ENCODE measurements around the gene WDR12. TPM values are rescaled to one million over a fixed set of nuclear protein-coding genes. Genes with fewer than 3 reads are reported as not detected.

The WDR12 gene
- total RNA-seq, 1 experiment from 2014 or later, result 100 TPM

- DNase-seq (ENCODE audit: low read depth, low spot score) (no peak), ATAC-seq (peak; percentile 87)
- H3K36me3 ChIP-seq (ENCODE audit: control insufficient read depth, insufficient read depth, low read length), result no peaks in the 10 kb centered on the region
- in situ Hi-C loops (cut with HindIII; ENCODE audit: low pct_unique_long_range_greater_than_20kb, low sequenced_read_pairs), result no loop called here
- peak within 1 kb of the TSS; percentile 55 to 82 for H3K4me3 ChIP-seq (ENCODE audit: low read depth in 2 of 2, low read length in 2 of 2)
- intact Hi-C loops (cut with micrococcal nuclease; ENCODE audit: unreplicated experiment), result loop anchor here (10.0 kb wide), 1 partner anchor 297 kb away; no protein-coding TSS in a partner anchor
- TF ChIP-seq CTCF (IDR thresholded peaks at IDR 0.05) (no peak), TCF7L2 (IDR thresholded peaks at IDR 0.05; ENCODE audit: low read depth, low read length) (no peak), SIN3A (IDR thresholded peaks at IDR 0.05; ENCODE audit: borderline replicate concordance, insufficient read depth, low read depth, low read length) (no peak; the same call in 1 of the 2 replicates), REST (IDR thresholded peaks at IDR 0.05; ENCODE audit: insufficient read depth in 1 of 2, low read depth in 2 of 2, low read length in 1 of 2) (no peak), POLR2AphosphoS5 (IDR thresholded peaks at IDR 0.05; ENCODE audit: low read depth, low read length) (no peak)
- POLR2A ChIA-PET, result interaction anchor here (0.5 kb wide), 1 partner anchor 580 kb away, joined by 3 read pairs; no protein-coding TSS in a partner anchor
- no peaks in the 10 kb centered on the region for H3K9me3 ChIP-seq (ENCODE audit: control insufficient read depth, insufficient read depth, low read depth, low read length)
- peaks cover 5% of the 10 kb centered on the region; the same call in 1 of the 2 replicates for H3K4me1 ChIP-seq (ENCODE audit: control insufficient read depth, insufficient read depth, low read length)
- no peaks in the 10 kb centered on the region for H3K27me3 ChIP-seq (ENCODE audit: control insufficient read depth, insufficient read depth, low read length)
- no TSS peak for BruUV-seq (replicated peaks)
- CTCF ChIA-PET, result interaction anchor here (0.6 kb wide), 1 partner anchor 974 kb away, joined by 10 read pairs; no protein-coding TSS in a partner anchor
- H3K27ac ChIP-seq (ENCODE audit: low read length), result peak within 1 kb of the TSS; percentile 81
Observed at GRCh38 chr2:202871300-202872141, 40.0 kb downstream of the WDR12 start, which contains the start of gene ICA1L. TSS of gene ICA1L (minus strand) at chr2:202871766. CDS start at chr2:202829009, 42,757 bp downstream.

GRCh38 chr2:202870431-202871299 is 40.8 kb downstream of the WDR12 start:
- Histone ChIP-seq H3K36me3 (ENCODE audit: control insufficient read depth, insufficient read depth, low read length) (no peaks in the 10 kb centered on the region), H3K4me1 (ENCODE audit: control insufficient read depth, insufficient read depth, low read length) (peaks cover 5% of the 10 kb centered on the region; the same call in 1 of the 2 replicates), H3K9me3 (ENCODE audit: control insufficient read depth, insufficient read depth, low read depth, low read length) (no peaks in the 10 kb centered on the region), H3K27ac (ENCODE audit: low read length) (peak overlapping the region; percentile 81), H3K27me3 (ENCODE audit: control insufficient read depth, insufficient read depth, low read length) (no peaks in the 10 kb centered on the region), H3K4me3 (ENCODE audit: low read depth in 2 of 2, low read length in 2 of 2) (peak overlapping the region; percentile 55 to 82)
- TF ChIP-seq SIN3A (IDR thresholded peaks at IDR 0.05; ENCODE audit: borderline replicate concordance, insufficient read depth, low read depth, low read length) (no peak), CTCF (IDR thresholded peaks at IDR 0.05) (peak; percentile 73)
- intact Hi-C loops (cut with micrococcal nuclease; ENCODE audit: unreplicated experiment) (loop anchor here (10.0 kb wide), 1 partner anchor 296 kb away; no protein-coding TSS in a partner anchor), in situ Hi-C loops (cut with HindIII; ENCODE audit: low pct_unique_long_range_greater_than_20kb, low sequenced_read_pairs) (no loop called here)
- no TSS peak for BruUV-seq (replicated peaks)
- ChIA-PET POLR2A (no interaction called here), CTCF (interaction anchor here (0.5 kb wide), 1 partner anchor 296 kb away, joined by 4 read pairs; no protein-coding TSS in a partner anchor)
- DNase-seq (ENCODE audit: low read depth, low spot score), result peak; percentile 55
- peak; percentile 89 for ATAC-seq
